ACHN (cell line): Measurements from ENCODE around the gene ARID1B.

ENCODE experiments used
- DNase-seq: peaks from one replicate; pipeline ENCODE4 v3.0.0-alpha.2; 2015
- in situ Hi-C: cut with HindIII; loops from 2 replicates; pipeline ENCODE4 v1.10.0; 2017; ENCODE audit warnings: low sequenced_read_pairs, low pct_ligation_motif_present, low pct_unique_long_range_greater_than_20kb

Gene ARID1B

GRCh38 chr6:156841508-156841907, 64.3 kb downstream of the ARID1B start:
- no peak for DNase-seq
- in situ Hi-C loops = no loop called here

- in situ Hi-C loops = no loop called here
- no peak for DNase-seq
Observed at GRCh38 chr6:156842598-156843250, 65.5 kb downstream of the ARID1B start.

GRCh38 chr6:156844089-156844488, 66.9 kb downstream of the ARID1B start:
- no peak for DNase-seq
- in situ Hi-C loops = no loop called here

- in situ Hi-C loops = no loop called here
- DNase-seq = no peak
Observed at GRCh38 chr6:156845454-156846155, 68.4 kb downstream of the ARID1B start.

GRCh38 chr6:156846845-156847599, 69.8 kb downstream of the ARID1B start:
- in situ Hi-C loops = no loop called here
- no peak for DNase-seq

- DNase-seq = no peak
- in situ Hi-C loops = no loop called here
Observed at GRCh38 chr6:156848123-156848522, 70.9 kb downstream of the ARID1B start.

- no peak for DNase-seq
- in situ Hi-C loops = no loop called here
Observed at GRCh38 chr6:156848533-156848932, 71.4 kb downstream of the ARID1B start.

- DNase-seq = no peak
- in situ Hi-C loops = no loop called here
Observed at GRCh38 chr6:156849806-156850205, 72.6 kb downstream of the ARID1B start.

GRCh38 chr6:156850353-156850752, 73.2 kb downstream of the ARID1B start:
- in situ Hi-C loops = no loop called here
- DNase-seq = no peak

- in situ Hi-C loops = no loop called here
- no peak for DNase-seq
Observed at GRCh38 chr6:156851454-156851921, 74.3 kb downstream of the ARID1B start.

- no peak for DNase-seq
- in situ Hi-C loops = no loop called here
Observed at GRCh38 chr6:156852147-156852857, 75.1 kb downstream of the ARID1B start.

- DNase-seq = no peak
- in situ Hi-C loops = no loop called here
Observed at GRCh38 chr6:156852858-156853216, 75.7 kb downstream of the ARID1B start.

GRCh38 chr6:156853733-156854132, 76.6 kb downstream of the ARID1B start:
- in situ Hi-C loops = no loop called here
- no peak for DNase-seq

- in situ Hi-C loops = no loop called here
- DNase-seq = no peak
Observed at GRCh38 chr6:156854466-156855161, 77.4 kb downstream of the ARID1B start.

- in situ Hi-C loops = no loop called here
- no peak for DNase-seq
Observed at GRCh38 chr6:156857573-156857972, 80.4 kb downstream of the ARID1B start.

- in situ Hi-C loops = no loop called here
- no peak for DNase-seq
Observed at GRCh38 chr6:156859686-156860085, 82.5 kb downstream of the ARID1B start.

GRCh38 chr6:156862711-156863110, 85.5 kb downstream of the ARID1B start:
- in situ Hi-C loops = no loop called here
- DNase-seq = no peak

GRCh38 chr6:156863504-156863903, 86.3 kb downstream of the ARID1B start:
- DNase-seq = no peak
- in situ Hi-C loops = no loop called here
